Stimulated activated CD8-positive, alpha-beta memory T cell treated with anti-CD3 and anti-CD28 coated beads, Interleukin-4, amount 100 ng/mL, for 1 hour (primary cell): Measurements from ENCODE around the gene HERC5.

Experiments
- DNase-seq, 2 donors: peaks; one replicate each; pipeline ENCODE4 v3.0.0-alpha.2; 2020; ENCODE audit warnings: low read depth in 2 of 2, low spot score in 1 of 2

The HERC5 gene

DNA sequence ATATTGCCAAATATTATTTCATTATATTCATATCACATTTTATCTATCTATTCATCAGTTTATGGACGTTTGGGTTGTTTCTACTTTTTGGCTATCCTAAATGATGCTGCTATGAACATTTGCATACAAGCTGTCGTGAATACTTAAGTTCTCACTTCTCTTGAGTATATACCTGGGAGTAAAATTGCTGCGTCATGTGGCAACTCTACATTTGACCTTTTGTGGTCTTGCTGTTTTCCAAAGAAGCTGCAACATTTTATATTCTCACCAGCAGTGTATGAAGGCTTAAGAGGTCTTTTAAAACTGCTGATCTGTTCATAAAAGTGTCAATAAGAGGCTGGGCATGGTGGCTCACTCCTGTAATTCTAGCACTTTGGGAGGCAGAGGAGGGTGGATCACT is 60.9 kb downstream of the HERC5 start:
- DNase-seq: no peak

DNA sequence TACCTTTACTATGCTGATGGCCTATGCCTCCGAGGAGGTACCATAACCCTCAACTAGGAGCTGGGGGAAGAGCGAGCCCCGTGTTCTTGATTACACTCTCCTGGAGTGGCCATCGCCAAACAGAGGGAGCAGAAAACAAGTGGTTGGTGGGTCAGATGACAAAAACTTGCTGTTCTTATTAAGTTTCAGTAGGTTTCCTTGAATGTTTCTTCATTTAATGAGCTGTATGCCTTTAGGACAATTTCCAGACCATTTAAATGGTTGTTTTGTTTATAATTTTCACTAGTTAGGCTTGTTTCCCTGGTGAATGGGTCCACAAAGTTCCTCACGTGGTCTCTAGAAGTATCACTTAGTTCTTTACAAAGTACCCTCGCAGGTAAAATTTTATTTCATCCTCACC is 62.0 kb downstream of the HERC5 start:
- no peak for DNase-seq

DNA sequence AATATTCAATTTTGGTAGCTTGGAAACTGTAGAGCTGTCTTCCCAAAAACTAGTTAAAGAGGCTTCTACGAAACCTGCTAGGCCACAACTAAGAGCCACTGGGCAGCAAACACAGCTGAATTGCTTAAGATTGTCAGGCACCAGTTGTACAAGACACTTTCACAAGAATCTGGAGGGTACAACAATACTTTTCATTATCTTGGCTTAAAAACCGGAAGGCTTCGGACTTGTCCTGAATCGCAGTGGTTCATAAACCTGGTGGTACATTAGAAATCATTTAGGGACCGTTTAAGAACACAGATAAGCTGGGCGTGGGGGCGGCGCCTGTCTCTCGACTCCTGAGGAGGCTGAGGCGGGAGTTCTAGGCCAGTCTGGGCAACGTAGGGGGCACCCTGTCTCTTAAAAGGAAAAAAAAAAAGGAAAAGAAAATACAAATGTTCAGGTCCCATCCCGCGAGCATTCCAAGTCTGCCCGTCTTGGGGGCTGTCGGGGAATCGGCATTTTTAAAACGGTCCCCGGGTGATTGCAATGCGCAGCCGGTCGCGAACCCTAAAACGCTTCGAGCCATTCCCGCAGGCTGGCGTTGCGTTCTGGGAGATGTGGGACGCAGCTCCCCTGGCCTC is 65.9 kb downstream of the HERC5 start:
- DNase-seq: peak in 1 of 2 donors; percentile 9

DNA sequence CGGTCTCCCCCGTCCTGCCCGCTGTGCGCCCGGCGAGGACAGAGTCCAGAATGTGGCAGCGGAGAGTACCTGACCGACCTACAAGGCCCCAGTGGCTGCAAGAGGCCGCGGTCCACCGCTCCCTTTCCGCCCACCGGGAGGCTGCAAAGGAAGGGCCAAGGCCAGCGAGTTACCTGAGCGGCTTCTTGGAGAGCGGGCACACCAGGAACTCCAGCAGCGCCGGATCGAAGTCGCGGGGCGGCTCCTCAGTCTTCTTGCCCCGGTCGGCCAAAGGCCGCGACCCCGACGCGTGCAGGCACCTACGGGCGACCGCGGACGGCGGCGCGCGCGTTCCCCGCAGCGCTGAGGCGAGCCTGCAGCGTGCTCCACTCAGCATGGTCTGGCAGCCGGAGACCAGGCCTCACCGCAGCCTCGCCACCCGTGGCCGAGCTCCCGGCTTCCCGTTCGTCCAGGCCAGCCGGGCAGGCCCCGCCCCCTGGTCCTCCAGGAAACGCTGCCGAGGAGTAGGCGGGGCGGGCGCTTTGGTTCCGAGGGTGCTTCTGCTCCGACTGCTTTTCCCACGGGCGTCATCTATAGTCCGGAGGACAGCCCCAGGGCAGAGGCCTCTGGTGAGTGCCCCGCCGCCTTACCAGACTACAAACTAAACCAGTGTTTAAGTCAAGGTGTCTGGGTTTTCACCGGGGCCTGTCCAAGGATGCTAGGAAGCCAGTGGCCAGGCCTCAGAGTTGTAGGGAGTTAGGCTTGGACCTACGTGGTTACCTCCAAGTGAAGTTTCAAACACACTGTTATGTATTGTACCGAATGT is 66.6 kb downstream of the HERC5 start, which contains the start of gene PYURF:
PYURF (minus strand) TSS at position 452 of the 805 bp plus-strand sequence; CDS start at position 376, 76 bp downstream.
- peak; percentile 53 to 54 for DNase-seq

DNA sequence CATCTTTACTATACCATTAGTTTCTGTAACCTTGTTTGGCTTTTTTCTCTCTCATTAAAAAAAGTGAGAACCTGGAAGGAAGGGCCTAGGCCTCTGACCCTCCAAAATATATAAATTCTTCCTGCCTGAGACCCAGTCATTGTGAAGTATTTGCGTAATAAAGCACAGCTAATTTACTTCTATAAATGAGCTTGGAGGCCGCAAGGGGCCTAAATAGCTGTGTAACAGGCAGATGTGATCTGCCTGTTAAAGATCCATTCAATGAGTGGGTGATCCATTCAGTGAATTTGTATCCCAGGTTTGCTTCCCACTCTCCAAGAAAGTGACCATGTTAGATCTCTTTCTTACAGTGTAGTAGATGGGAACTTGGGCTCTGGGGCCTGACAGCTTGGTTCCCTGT is 67.3 kb downstream of the HERC5 start:
- DNase-seq: no peak

DNA sequence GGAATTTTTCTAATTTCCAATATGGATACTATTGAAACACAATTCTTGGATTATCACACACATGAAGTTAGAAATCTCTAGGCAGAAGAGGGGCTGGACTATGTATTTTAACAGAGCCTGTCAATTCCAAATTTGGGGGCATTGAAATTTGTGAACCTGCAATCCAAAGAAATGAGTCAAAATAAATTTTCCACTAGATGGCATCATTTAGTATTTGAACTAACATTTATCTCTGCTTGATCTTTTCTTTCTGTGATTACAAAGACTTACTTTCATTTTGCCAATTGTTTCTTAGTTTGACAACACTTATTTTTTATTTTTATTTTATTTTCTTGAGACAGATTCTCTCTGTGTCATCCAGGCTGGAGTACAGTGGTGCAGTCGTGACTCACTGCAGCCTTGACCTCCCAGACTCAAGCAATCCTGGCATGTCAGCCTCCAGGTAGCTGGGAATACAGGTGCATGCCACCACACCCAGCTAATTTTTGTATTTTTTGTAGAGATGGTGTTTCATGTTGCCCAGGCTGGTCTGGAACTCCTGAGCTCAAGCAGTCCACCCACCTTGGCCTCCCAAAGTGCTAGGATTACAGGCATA is 69.4 kb downstream of the HERC5 start:
- no peak for DNase-seq

DNA sequence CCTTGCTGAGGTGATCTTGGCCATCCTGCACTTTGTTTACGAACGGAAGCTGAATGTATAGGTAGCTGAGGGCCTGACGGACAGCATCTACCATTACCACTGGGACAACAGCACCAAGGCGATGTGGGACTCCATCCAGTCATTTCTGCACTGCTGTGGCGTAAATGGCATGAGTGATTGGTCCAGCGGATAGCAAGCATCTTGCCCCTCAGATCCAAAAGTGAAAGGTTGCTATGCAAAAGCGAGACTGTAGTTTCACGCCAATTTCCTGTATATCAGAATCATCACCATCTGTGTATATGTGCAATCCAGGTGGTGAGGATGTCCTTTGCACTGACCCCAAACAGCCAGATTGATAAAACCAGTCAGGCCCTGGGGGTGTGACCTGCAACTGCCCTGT is 70.9 kb downstream of the HERC5 start:
- no peak for DNase-seq

DNA sequence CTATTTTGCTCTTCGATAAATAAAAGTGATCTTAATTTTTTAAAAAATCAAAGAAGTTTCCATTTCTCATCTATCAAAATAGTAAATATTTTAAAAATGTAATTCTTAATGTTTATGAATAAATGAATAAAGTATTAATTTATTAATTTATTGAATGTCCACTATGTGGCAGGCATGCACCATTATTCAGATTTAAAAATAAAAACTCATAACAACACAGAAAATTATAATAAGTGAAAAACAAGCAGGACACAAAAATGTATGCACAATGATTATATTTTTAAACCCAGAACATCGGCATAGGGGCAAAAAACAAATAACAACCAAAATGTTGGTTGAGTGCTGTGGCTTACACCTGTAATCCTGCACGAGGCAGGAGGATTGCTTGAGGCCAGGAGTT is 71.9 kb downstream of the HERC5 start:
- DNase-seq: no peak

DNA sequence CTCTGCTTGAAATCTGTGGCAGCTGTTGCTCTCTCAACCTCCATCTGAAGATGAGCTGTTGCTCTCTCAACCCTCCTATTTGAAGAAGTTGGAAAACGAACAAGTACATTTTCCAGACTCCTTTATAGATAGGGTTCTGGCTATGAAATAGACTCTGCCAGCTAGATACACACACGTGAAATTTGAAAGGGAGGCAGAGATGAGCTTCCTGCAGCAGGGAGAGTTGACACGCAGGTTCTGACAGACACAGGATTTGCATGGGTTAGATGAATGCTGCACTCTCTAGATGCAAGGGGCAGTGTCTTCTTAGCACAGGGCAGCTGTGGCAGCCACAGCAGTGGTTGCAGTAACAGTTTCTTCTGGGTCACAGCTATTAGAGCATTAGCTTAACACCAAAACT is 74.6 kb downstream of the HERC5 start:
- no peak for DNase-seq

DNA sequence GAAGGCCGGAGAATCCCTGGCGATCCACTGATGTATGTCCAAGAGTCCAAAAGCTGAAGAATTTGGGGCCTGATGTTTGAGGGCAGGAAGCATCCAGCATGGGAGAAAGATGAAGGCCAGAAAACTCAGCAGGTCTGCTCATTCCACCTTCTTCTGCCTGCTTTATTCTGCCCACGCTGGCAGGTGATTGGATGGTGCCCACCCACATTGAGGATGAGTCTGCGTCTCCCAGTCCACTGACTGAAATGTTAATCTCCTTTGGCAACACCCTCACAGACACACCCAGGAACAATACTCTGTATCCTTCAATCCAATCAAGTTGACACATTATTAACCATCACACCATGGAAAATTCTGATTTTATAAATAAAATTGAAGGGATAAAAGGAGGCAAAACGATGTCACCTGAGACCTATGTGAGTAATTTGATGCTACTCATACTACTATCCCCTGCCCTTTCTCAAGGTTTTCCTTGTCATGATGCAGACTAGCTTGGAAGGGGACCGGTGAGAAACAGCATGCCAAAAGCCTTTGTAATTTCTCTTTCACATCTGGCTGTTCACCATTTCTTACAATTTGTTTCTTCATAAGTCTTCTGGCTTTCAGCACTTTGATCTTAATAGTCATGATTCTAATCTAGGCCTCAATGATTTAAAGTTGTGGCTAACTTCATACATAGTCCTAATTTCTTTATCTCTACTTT is 76.3 kb downstream of the HERC5 start:
- no peak for DNase-seq

DNA sequence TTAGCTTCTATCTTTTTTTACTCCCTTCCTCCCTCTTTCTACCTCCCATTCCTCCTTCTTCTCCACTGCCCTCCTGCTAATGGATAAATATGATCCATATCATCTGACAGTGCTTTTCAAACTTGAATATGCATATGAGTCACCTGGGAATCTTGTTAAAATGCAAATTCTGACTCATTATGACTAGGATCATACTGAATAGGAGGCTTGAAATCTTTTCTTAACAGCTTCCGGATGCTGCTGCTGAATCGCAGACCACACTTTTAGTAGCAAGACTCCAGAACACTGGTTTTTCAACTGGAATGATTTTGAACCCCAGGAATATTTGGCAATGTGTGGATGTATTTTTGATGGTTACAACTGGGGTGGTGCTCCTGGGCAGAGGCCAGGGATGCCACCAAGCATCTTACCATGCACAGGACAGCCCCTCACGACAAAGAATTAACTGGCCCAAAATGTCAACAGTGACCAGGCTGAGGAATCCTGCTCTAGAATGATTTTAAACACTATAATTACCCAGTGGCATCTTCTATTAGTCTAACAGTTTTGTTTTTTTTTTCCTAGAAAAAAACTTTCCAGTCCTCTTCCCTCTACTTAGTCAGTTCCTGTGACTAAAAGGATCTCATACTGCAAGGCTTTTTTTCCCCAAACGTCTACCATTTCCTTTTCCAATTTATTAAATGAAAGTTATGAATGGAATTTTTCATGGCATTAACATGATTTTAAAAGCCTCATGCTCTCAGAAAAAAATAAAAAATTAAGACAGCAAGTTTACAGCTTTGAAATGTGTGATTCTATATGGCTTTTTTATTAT is 77.2 kb downstream of the HERC5 start:
- DNase-seq: no peak

DNA sequence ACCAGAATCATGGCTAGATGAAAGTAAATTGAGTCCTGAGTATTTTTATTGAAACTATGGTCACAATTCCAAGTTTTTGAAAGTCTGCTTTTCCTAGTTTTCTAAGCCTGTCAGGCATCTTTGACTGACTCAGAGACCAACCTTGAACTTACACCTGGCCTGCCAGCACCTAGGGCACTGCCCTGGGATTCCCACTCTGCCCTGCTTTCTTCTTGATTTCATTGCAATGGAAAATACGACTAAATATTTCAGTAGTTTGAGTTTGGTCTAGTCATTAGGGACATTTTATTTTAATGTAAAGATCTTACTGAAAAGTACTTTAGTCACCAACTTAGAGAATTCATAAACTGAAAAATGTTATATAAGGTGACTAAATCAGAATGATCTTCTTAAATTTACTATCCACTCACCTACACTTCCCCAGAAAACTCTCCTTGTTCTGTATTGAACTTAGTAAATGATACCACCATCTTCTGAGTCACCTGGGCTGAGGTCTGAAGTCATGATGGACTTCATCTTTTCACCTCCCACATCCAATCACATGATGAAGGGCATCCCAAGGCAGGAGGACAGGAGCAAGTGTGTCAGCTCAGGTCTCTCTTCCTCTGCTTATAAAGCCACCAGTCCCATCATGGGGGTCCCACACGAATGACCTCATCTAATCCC is 78.3 kb downstream of the HERC5 start:
- no peak for DNase-seq

DNA sequence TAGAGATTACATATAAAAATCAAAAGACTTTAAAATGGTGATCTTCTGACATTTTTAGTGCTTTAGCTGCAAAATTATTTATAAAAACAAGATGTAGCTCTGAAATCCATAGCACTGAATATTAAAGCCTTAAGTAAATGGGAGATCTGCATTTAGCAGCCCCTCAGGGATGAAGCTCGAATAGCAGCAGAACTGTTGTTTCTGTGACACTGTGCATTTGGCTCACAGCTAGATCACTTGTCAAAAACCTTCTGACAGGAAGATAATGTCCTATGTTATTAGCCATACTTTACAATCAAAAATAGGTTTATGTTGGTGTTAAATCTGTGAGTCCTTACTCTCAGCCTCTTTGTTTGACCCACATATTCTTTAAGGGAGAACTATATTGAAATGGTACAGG is 80.8 kb downstream of the HERC5 start:
- no peak for DNase-seq

DNA sequence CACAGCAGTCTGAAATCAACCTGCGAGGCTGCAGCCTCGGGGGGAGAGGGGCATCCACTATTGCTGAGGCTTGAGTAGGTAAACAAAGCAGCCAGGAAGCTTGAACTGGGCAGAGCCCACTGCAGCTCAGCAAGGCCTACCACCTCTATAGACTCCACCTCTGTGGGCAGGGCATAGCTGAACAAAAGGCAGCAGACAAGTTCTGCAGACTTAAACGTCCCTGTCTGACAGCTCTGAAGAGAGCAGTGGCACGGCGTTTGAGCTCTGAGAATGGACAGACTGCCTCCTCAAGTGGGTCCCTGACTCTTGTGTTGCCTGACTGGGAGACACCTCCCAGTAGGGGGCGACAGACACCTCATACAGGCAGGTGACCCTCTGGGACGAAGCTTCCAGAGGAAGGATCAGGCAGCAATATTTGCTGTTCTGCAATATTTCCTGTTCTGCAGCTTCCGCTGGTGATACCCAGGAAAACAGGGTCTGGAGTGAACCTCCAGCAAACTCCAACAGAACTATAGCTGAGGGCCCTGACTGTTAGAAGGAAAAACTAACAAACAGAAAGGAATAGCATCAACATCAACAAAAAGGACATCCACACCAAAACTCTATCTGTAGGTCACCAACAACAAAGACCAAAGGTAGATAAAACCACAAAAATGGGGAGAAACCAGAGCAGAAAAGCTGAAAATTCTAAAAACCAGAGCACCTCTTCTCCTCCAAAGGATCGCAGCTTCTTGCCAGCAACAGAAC is 82.6 kb downstream of the HERC5 start:
- peak; percentile 37 to 60 for DNase-seq

DNA sequence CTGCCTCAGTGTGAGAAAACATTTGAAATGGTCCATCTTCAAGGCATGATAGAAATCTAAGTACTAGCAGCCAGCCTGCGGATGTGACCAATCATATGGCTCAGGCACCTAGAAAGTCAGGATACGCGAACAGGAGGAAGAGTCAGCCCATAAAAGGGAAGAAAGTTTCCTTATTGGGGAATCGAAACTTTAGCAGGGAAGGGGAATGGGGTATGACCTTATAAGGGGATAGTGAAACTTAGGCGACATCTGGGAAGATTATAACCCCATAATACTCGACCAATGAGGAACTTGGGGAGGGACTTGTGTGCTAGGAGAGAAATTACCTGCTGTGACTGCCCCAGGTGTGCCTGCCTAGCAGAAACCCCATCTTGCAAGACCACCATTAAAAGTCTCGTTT is 92.9 kb downstream of the HERC5 start:
- DNase-seq: no peak
